ENCODE measurements around the gene CYGB. TPM values are rescaled to one million over a fixed set of nuclear protein-coding genes. Genes with fewer than 3 reads are reported as not detected.

Gene CYGB
- total and polyA plus RNA-seq, 10 of the 15 experiments (the other 5 are each of a cell fraction or from before 2014, with no cell fraction given), result 0.34 TPM; not detected in 9

DNA sequence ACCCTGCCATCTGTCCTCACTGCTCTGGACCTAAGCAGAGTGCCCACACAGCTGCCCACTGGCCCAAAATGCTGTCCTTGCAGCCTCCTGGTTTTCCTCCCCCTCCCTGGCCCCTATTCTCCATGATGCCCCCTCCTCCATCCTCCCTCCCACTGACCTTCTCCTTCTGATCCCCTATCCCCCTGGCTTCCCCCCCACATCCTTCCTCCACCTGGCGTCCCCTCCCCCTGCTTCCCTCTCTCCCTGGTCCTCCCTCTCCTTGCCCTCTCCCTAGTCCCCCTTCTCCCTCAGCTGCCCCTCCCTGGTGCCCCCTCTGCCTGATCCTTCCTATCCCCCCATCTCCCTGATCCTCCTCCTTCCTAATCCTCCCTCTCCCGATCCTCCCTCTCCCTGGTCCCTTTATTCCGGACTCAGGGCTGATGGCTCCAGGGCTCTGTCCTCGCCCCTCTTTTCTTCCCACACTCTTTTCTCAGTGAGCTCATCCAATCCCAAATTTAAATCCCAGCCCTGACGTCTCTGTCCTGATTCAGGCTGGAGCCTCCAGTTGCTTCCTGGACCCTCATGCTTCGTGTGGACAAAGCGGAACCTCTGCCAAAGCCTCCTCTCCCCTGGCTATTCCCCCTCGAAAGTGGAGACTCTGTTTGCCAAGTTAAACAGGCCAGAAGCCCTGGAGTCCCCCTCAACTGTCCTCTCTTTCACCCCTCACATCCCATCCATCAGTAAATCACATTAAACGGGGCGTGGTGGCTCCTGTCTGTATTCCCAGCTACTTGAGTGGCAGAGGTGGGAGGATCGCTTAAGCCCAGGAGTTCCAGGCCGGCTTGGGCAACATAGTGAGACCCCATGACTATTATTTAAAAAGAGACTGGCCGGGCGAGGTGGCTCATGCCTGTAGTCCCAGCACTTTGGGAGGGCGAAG, 18.2 kb downstream of the CYGB start:
- ChIA-PET RAD21 (ENCODE audit: unreplicated experiment) (interaction anchor here (1.4 kb wide), 1 partner anchor 41 kb away, joined by 3 read pairs; no protein-coding TSS in a partner anchor), POLR2A (interaction anchor here (0.6 kb wide), 1 partner anchor 299 kb away, joined by 6 read pairs; no protein-coding TSS in a partner anchor), CTCF (interaction anchor here (0.7 to 2.0 kb wide), 3 partner anchors 11 to 41 kb away, joined by 3 to 10 read pairs (median 4); no protein-coding TSS in a partner anchor), SMC1A (ENCODE audit: uncharacterized antibody, unreplicated experiment) (interaction anchor here (2.3 kb wide), 1 partner anchor 105 kb away, joined by 6 read pairs; no protein-coding TSS in a partner anchor)
- intact Hi-C loops (cut with micrococcal nuclease; ENCODE audit: unreplicated experiment), result no loop called here
- H3K9ac ChIP-seq (ENCODE audit: control insufficient read depth, insufficient read depth, low read length), result no peak overlapping the region
- no peak overlapping the region for H3K27ac ChIP-seq (ENCODE audit: control insufficient read depth, insufficient read depth)
- DNase-seq (ENCODE audit: low read depth, low spot score) (no peak), FAIRE-seq (no peak), ATAC-seq (no peak)
- H3K27me3 ChIP-seq (replicated peaks in 1 of 2; ENCODE audit: control insufficient read depth in 2 of 2, insufficient read depth in 2 of 2, low read length in 1 of 2), result no peaks in the 10 kb centered on the region
- TF ChIP-seq MXI1 (IDR thresholded peaks at IDR 0.05; ENCODE audit: low read depth, low read length) (no peak), ZSCAN29 (IDR thresholded peaks at IDR 0.05) (no peak)
- H3K9me3 ChIP-seq (replicated peaks; ENCODE audit: control insufficient read depth, insufficient read depth, low read length), result no peaks in the 10 kb centered on the region
- H3K4me2 ChIP-seq (ENCODE audit: control insufficient read depth, insufficient read depth), result no peak overlapping the region
- no peak overlapping the region for H3K4me3 ChIP-seq
- H3K36me3 ChIP-seq (ENCODE audit: control insufficient read depth in 2 of 2, insufficient read depth in 2 of 2, low read length in 1 of 2), result no peaks in the 10 kb centered on the region
- no peaks in the 10 kb centered on the region for H3K79me2 ChIP-seq (ENCODE audit: control insufficient read depth, insufficient read depth, low read length)
- BruUV-seq (replicated peaks), result no TSS peak
- H3K4me1 ChIP-seq (ENCODE audit: control insufficient read depth, insufficient read depth, low read length), result peaks cover 15% of the 10 kb centered on the region
- no peak overlapping the region for H2AFZ ChIP-seq (ENCODE audit: control insufficient read depth, low read depth, low read length)
- no peaks in the 10 kb centered on the region for H4K20me1 ChIP-seq (ENCODE audit: control insufficient read depth, insufficient read depth)
- in situ Hi-C loops (cut with MboI), result no loop called here
- WGBS (ENCODE audit: insufficient coverage, insufficient replicate concordance, low lambda C conversion rate, missing lambda C conversion rate), result 37% methylated on average over 14 of the region's 15 CpGs

DNA sequence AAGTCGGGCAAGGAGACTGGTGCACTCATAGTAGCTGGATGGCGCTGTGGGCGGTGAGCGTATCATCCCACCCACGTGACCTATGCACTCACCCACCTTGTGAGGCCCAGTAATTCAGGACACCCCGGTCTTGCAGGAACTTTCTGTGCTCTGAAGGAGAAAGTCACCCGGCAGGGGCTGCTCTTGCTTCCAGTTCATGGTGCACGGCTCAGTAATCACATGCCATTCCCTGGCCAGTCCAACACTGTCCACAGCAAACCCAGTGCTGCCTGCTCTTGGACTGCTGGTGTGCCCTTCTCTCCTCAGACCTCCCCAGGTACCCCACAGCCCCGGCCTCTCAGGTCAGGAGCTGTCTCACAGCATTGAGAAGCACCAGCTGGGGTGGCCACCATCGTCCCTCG, 19.9 kb downstream of the CYGB start:
- FAIRE-seq, result no peak
- CTCF ChIA-PET, result interaction anchor here (1.6 kb wide), 1 partner anchor 42 kb away, joined by 3 read pairs; no protein-coding TSS in a partner anchor
- H3K36me3 ChIP-seq (ENCODE audit: control insufficient read depth in 2 of 2, insufficient read depth in 2 of 2, low read length in 1 of 2), result no peaks in the 10 kb centered on the region
- no peak overlapping the region for H3K9ac ChIP-seq (ENCODE audit: control insufficient read depth, insufficient read depth, low read length)
- H4K20me1 ChIP-seq (ENCODE audit: control insufficient read depth, insufficient read depth), result no peaks in the 10 kb centered on the region
- TF ChIP-seq EZH2 (IDR thresholded peaks at IDR 0.05; ENCODE audit: borderline replicate concordance, control insufficient read depth, low read depth, low read length), result no peak
- TF ChIP-seq, protein P1, sequence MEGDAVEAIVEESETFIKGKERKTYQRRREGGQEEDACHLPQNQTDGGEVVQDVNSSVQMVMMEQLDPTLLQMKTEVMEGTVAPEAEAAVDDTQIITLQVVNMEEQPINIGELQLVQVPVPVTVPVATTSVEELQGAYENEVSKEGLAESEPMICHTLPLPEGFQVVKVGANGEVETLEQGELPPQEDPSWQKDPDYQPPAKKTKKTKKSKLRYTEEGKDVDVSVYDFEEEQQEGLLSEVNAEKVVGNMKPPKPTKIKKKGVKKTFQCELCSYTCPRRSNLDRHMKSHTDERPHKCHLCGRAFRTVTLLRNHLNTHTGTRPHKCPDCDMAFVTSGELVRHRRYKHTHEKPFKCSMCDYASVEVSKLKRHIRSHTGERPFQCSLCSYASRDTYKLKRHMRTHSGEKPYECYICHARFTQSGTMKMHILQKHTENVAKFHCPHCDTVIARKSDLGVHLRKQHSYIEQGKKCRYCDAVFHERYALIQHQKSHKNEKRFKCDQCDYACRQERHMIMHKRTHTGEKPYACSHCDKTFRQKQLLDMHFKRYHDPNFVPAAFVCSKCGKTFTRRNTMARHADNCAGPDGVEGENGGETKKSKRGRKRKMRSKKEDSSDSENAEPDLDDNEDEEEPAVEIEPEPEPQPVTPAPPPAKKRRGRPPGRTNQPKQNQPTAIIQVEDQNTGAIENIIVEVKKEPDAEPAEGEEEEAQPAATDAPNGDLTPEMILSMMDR (IDR thresholded peaks at IDR 0.05 in 2 of 3, conservative IDR thresholded peaks at IDR 0.05 in 1 of 3; ENCODE audit: control insufficient read depth in 2 of 3, extremely low read depth in 1 of 3, insufficient read depth in 1 of 3, low read depth in 3 of 3, low read length in 3 of 3), result no peak
- TF ChIP-seq, protein P2, sequence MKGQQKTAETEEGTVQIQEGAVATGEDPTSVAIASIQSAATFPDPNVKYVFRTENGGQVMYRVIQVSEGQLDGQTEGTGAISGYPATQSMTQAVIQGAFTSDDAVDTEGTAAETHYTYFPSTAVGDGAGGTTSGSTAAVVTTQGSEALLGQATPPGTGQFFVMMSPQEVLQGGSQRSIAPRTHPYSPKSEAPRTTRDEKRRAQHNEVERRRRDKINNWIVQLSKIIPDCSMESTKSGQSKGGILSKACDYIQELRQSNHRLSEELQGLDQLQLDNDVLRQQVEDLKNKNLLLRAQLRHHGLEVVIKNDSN (IDR thresholded peaks at IDR 0.05; ENCODE audit: borderline replicate concordance, extremely low read length, insufficient read depth, low read depth, low read length), result peak; percentile 10
- in situ Hi-C loops (cut with MboI) (no loop called here), intact Hi-C loops (cut with micrococcal nuclease; ENCODE audit: unreplicated experiment) (no loop called here)
- H2AFZ ChIP-seq (ENCODE audit: control insufficient read depth, low read depth, low read length), result no peak overlapping the region
- peaks cover 15% of the 10 kb centered on the region for H3K4me1 ChIP-seq (ENCODE audit: control insufficient read depth, insufficient read depth, low read length)
- ATAC-seq, result no peak
- no peaks in the 10 kb centered on the region for H3K27me3 ChIP-seq (replicated peaks in 1 of 2; ENCODE audit: control insufficient read depth in 2 of 2, insufficient read depth in 2 of 2, low read length in 1 of 2)
- no peaks in the 10 kb centered on the region for H3K9me3 ChIP-seq (replicated peaks; ENCODE audit: control insufficient read depth, insufficient read depth, low read length)
- no peak overlapping the region for H3K4me2 ChIP-seq (ENCODE audit: control insufficient read depth, insufficient read depth)
- RAD21 ChIA-PET (ENCODE audit: unreplicated experiment), result interaction anchor here (1.1 kb wide), 1 partner anchor 11 kb away, joined by 3 read pairs; no protein-coding TSS in a partner anchor
- SMC1A ChIA-PET (ENCODE audit: uncharacterized antibody, unreplicated experiment), result interaction anchor here (0.8 to 1.0 kb wide), 2 partner anchors 107 to 140 kb away, joined by 3 read pairs; no protein-coding TSS in a partner anchor
- no peak for DNase-seq (ENCODE audit: low read depth, low spot score)
- 65% methylated on average over 11 of the region's 11 CpGs for WGBS (ENCODE audit: insufficient coverage, insufficient replicate concordance, low lambda C conversion rate, missing lambda C conversion rate)
- POLR2A ChIA-PET, result no interaction called here
- H3K79me2 ChIP-seq (ENCODE audit: control insufficient read depth, insufficient read depth, low read length), result no peaks in the 10 kb centered on the region
- H3K4me3 ChIP-seq, result no peak overlapping the region
- no peak overlapping the region for H3K27ac ChIP-seq (ENCODE audit: control insufficient read depth, insufficient read depth)
- BruUV-seq (replicated peaks), result no TSS peak
